ENCODE measurements around the gene NDUFS6. TPM values are rescaled to one million over a fixed set of nuclear protein-coding genes. Genes with fewer than 3 reads are reported as not detected.

The NDUFS6 gene
- total and polyA plus RNA-seq, 2 of the 8 experiments (the other 6 are each of a cell fraction or from before 2014, with no cell fraction given) = 72.7 to 191 TPM

DNA sequence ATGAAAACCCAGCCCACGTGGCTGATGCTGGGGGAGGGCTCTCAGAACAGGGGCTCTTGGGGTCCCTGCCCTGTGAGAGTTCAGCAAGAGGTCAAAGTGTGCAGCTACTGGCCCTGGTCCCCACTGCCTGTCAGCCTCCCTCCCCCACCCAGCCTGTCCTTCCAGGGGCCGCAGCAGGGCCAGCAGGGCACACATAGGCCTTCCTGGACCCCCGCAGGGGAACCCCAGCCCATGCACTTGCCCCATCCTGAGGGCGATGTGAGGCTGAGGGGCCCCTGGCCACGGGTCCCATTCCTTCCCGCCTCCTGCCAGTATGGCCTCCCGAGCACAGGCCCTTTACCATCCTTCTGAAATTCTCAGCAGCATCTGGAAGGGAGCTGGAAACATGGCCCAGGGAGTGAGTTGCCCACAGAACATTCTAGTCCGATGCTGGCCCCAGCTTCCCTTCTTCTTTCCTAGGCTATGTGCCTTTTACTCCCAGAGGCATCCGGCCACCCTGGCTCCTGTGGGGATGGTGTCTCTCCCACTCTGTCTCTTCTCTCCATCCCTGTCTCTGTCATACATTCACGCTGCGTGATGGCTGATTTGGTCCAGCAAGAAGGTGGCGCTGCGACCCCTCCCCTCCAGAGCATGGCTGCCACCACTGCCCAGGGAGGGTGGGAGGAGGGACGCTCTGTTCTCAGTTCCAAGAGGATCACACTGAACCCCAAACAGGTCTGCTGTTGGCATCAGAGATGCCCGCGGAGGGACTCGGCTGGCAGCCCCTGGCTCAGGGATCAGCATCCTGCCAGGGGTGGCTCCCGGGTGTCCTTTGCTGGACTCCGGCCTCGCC is 21.2 kb upstream of the NDUFS6 start:
- H3K23me2 ChIP-seq (ENCODE audit: low read depth, low read length) = no peaks in the 10 kb centered on the region
- no peak for FAIRE-seq
- H3K79me1 ChIP-seq (ENCODE audit: low read depth, low read length) = no peaks in the 10 kb centered on the region
- H3K56ac ChIP-seq (replicated peaks; ENCODE audit: insufficient read length, low read depth, low read length) = no peak overlapping the region
- CTCF ChIA-PET (ENCODE audit: partially characterized antibody) = interaction anchor here (1.1 kb wide), 1 partner anchor 42 kb away, joined by 3 read pairs; no protein-coding TSS in a partner anchor
- DNase-seq (ENCODE audit: low read depth in 1 of 2, low spot score in 2 of 2) = no peak
- H3K9ac ChIP-seq (replicated peaks in 1 of 4; ENCODE audit: extremely low read depth in 1 of 4, low read depth in 3 of 4, low read length in 3 of 4) = no peak overlapping the region
- no peaks in the 10 kb centered on the region for H3K27me3 ChIP-seq (replicated peaks in 1 of 4; ENCODE audit: control insufficient read depth in 3 of 4, extremely low read depth in 1 of 4, insufficient read depth in 3 of 4, low read length in 3 of 4)
- no peak overlapping the region for H2BK15ac ChIP-seq (ENCODE audit: low read length)
- H2BK120ac ChIP-seq (replicated peaks; ENCODE audit: low read depth, low read length) = no peak overlapping the region
- no peak overlapping the region for H4K91ac ChIP-seq (replicated peaks; ENCODE audit: insufficient read length, low read length)
- H3K4ac ChIP-seq (replicated peaks; ENCODE audit: insufficient read length, low read depth, low read length) = no peak overlapping the region
- H3K23ac ChIP-seq (ENCODE audit: insufficient read length) = no peak overlapping the region
- POLR2A ChIA-PET (ENCODE audit: partially characterized antibody) = no interaction called here
- H3K4me1 ChIP-seq (replicated peaks in 1 of 4; ENCODE audit: control insufficient read depth in 3 of 4, insufficient read depth in 4 of 4, low read length in 3 of 4) = no peaks in the 10 kb centered on the region
- H3K4me2 ChIP-seq (ENCODE audit: insufficient read depth in 1 of 2, low read depth in 2 of 2, low read length in 2 of 2) = no peak overlapping the region
- no peaks in the 10 kb centered on the region for H3K36me3 ChIP-seq (ENCODE audit: control insufficient read depth in 2 of 4, insufficient read depth in 4 of 4, low read length in 3 of 4)
- no peak overlapping the region for H2BK20ac ChIP-seq (ENCODE audit: low read length)
- no peaks in the 10 kb centered on the region for H3K79me2 ChIP-seq (ENCODE audit: control insufficient read depth in 1 of 2, insufficient read depth in 2 of 2, low read length in 2 of 2)
- peaks cover 0 to 3% of the 10 kb centered on the region in 2 experiments for H4K20me1 ChIP-seq (replicated peaks in 1 of 2; ENCODE audit: control insufficient read depth in 1 of 2, insufficient read depth in 2 of 2, low read length in 2 of 2)
- H3K14ac ChIP-seq (ENCODE audit: insufficient read length) = no peak overlapping the region
- no peak overlapping the region for H2BK5ac ChIP-seq (ENCODE audit: low read depth, low read length)
- H2AK5ac ChIP-seq (ENCODE audit: low read depth, low read length) = no peak overlapping the region
- H3K27ac ChIP-seq (ENCODE audit: low read depth, low read length) = no peak overlapping the region
- H4K5ac ChIP-seq (ENCODE audit: insufficient read length, low read depth, low read length) = no peak overlapping the region
- H4K8ac ChIP-seq (ENCODE audit: extremely low read depth, insufficient read depth, low read length) = no peak overlapping the region; the same call in 1 of the 2 replicates
- no peak overlapping the region for H2BK12ac ChIP-seq (ENCODE audit: low read depth, low read length)
- no peak overlapping the region for H3K18ac ChIP-seq (ENCODE audit: extremely low read depth, low read length)
- H2AFZ ChIP-seq (ENCODE audit: low read length) = no peak overlapping the region
- no peaks in the 10 kb centered on the region for H3K9me3 ChIP-seq (ENCODE audit: insufficient read depth in 2 of 2, low read depth in 1 of 2, low read length in 1 of 2)
- H3K4me3 ChIP-seq (ENCODE audit: extremely low read depth in 1 of 4, insufficient read depth in 2 of 4, low read depth in 3 of 4, low read length in 4 of 4) = no peak overlapping the region
- WGBS, 2 experiments (ENCODE audit: extremely low coverage in 1 of 2, insufficient coverage in 1 of 2, insufficient read length in 1 of 2, insufficient replicate concordance in 2 of 2, low coverage in 1 of 2, low lambda C conversion rate in 2 of 2, missing lambda C conversion rate in 1 of 2) = 91% methylated on average over 16 of the region's 20 CpGs; no CpG with 5 or more reads in 1 of the 2 experiments
- TF ChIP-seq FOSL1 (IDR thresholded peaks at IDR 0.05; ENCODE audit: insufficient read depth, low read depth, low read length) = no peak
